ENCODE results near the gene PPP1R12B. TPM values are rescaled to one million over a fixed set of nuclear protein-coding genes. Genes with fewer than 3 reads are reported as not detected.
"Not testable (repeated sequence)": the region's sequence is repeated elsewhere in the genome, so short reads cannot be mapped to it uniquely, and the experiment has no call there.

The PPP1R12B gene
- total and polyA plus RNA-seq, 2 donors (not counting 3 experiments of a cell fraction or from before 2014, with no cell fraction given) = 8.4 to 11.5 TPM

GRCh38 chr1:202438393-202439174 is 90.1 kb downstream of the PPP1R12B start:
- CTCF ChIA-PET = no interaction called here
- no peaks in the 10 kb centered on the region for H3K9me1 ChIP-seq (replicated peaks; ENCODE audit: control insufficient read depth, extremely low read depth, insufficient read depth, low read length)
- DNase-seq (ENCODE audit: low read depth, low spot score) (no peak), FAIRE-seq (no peak)
- no peaks in the 10 kb centered on the region for H3K9me3 ChIP-seq (replicated peaks; ENCODE audit: control insufficient read depth, insufficient read depth, low read length)
- H4K20me1 ChIP-seq (replicated peaks; ENCODE audit: control insufficient read depth, extremely low read depth, insufficient read depth, low read length) = no peaks in the 10 kb centered on the region
- peaks cover 3 to 7% of the 10 kb centered on the region in 2 experiments for H3K36me3 ChIP-seq (ENCODE audit: control insufficient read depth in 2 of 2, extremely low read depth in 1 of 2, insufficient read depth in 2 of 2, low read length in 2 of 2)
- no peak overlapping the region for H3K27ac ChIP-seq (ENCODE audit: insufficient read depth, low read depth, low read length)
- H3K79me2 ChIP-seq (ENCODE audit: control insufficient read depth, insufficient read depth, low read length) = no peaks in the 10 kb centered on the region
- no TSS peak for BruUV-seq (replicated peaks)
- dilution Hi-C loops (cut with MboI; ENCODE audit: extremely low pct_ligation_motif_present, low sequenced_read_pairs) = no loop called here
- intact Hi-C loops (cut with micrococcal nuclease) = no loop called here
- H3K9ac ChIP-seq (replicated peaks; ENCODE audit: extremely low read depth, insufficient read depth, low read length) = no peak overlapping the region
- no peak overlapping the region for H3K4me2 ChIP-seq (ENCODE audit: insufficient read depth, low read length)
- TF ChIP-seq JUN (IDR thresholded peaks at IDR 0.05; ENCODE audit: borderline replicate concordance, insufficient read depth, insufficient read length, low read depth) (no peak), CTCF (IDR thresholded peaks at IDR 0.05; ENCODE audit: extremely low read depth in 1 of 2, insufficient read depth in 1 of 2, low read depth in 1 of 2, low read length in 2 of 2) (no peak), MYC (IDR thresholded peaks at IDR 0.05; ENCODE audit: low read depth, low read length) (no peak), POLR2A (IDR thresholded peaks at IDR 0.05; ENCODE audit: low read depth, low read length) (no peak), POLR2AphosphoS5 (IDR thresholded peaks at IDR 0.05; ENCODE audit: insufficient read depth, low read depth, low read length) (no peak)
- H3K4me1 ChIP-seq (ENCODE audit: control insufficient read depth, extremely low read depth, insufficient read depth, low read length) = no peaks in the 10 kb centered on the region
- H3K27me3 ChIP-seq (ENCODE audit: control insufficient read depth in 2 of 2, insufficient read depth in 2 of 2, low read length in 2 of 2) = no peaks in the 10 kb centered on the region
- H2AFZ ChIP-seq (ENCODE audit: low read depth, low read length) = no peak overlapping the region
- POLR2A ChIA-PET = no interaction called here
- H3K4me3 ChIP-seq (replicated peaks in 1 of 3; ENCODE audit: insufficient read depth in 1 of 3, low read depth in 1 of 3, low read length in 3 of 3) = no peak overlapping the region

- H3K9me3 ChIP-seq (replicated peaks; ENCODE audit: control insufficient read depth, insufficient read depth, low read length) = no peaks in the 10 kb centered on the region
- H3K9me1 ChIP-seq (replicated peaks; ENCODE audit: control insufficient read depth, extremely low read depth, insufficient read depth, low read length) = no peaks in the 10 kb centered on the region
- H3K4me3 ChIP-seq (replicated peaks in 1 of 3; ENCODE audit: insufficient read depth in 1 of 3, low read depth in 1 of 3, low read length in 3 of 3) = no peak overlapping the region
- no peak overlapping the region for H3K27ac ChIP-seq (ENCODE audit: insufficient read depth, low read depth, low read length)
- no peak for FAIRE-seq
- ChIA-PET CTCF (no interaction called here), POLR2A (no interaction called here)
- H2AFZ ChIP-seq (ENCODE audit: low read depth, low read length) = no peak overlapping the region
- H3K27me3 ChIP-seq (ENCODE audit: control insufficient read depth in 2 of 2, insufficient read depth in 2 of 2, low read length in 2 of 2) = no peaks in the 10 kb centered on the region
- H4K20me1 ChIP-seq (replicated peaks; ENCODE audit: control insufficient read depth, extremely low read depth, insufficient read depth, low read length) = no peaks in the 10 kb centered on the region
- no TSS peak for BruUV-seq (replicated peaks)
- DNase-seq (ENCODE audit: low read depth, low spot score) = no peak
- H3K4me2 ChIP-seq (ENCODE audit: insufficient read depth, low read length) = no peak overlapping the region
- H3K4me1 ChIP-seq (ENCODE audit: control insufficient read depth, extremely low read depth, insufficient read depth, low read length) = no peaks in the 10 kb centered on the region
- dilution Hi-C loops (cut with MboI; ENCODE audit: extremely low pct_ligation_motif_present, low sequenced_read_pairs) = no loop called here
- TF ChIP-seq JUN (IDR thresholded peaks at IDR 0.05; ENCODE audit: borderline replicate concordance, insufficient read depth, insufficient read length, low read depth) (no peak), MAX (IDR thresholded peaks at IDR 0.05; ENCODE audit: insufficient read depth, insufficient read length) (no peak)
- peaks cover 3 to 7% of the 10 kb centered on the region in 2 experiments for H3K36me3 ChIP-seq (ENCODE audit: control insufficient read depth in 2 of 2, extremely low read depth in 1 of 2, insufficient read depth in 2 of 2, low read length in 2 of 2)
- H3K79me2 ChIP-seq (ENCODE audit: control insufficient read depth, insufficient read depth, low read length) = no peaks in the 10 kb centered on the region
- no peak overlapping the region for H3K9ac ChIP-seq (replicated peaks; ENCODE audit: extremely low read depth, insufficient read depth, low read length)
- intact Hi-C loops (cut with micrococcal nuclease) = no loop called here
Measured at GRCh38 chr1:202439308-202439707, 90.8 kb downstream of the PPP1R12B start.

GRCh38 chr1:202448140-202448539 is 99.6 kb downstream of the PPP1R12B start:
- CTCF ChIA-PET; H3K9ac ChIP-seq (replicated peaks; ENCODE audit: extremely low read depth, insufficient read depth, low read length); BruUV-seq (replicated peaks): not testable (repeated sequence)

More at GRCh38 chr1:202448140-202448539, 99.6 kb downstream of the PPP1R12B start:
- DNase-seq (ENCODE audit: low read depth, low spot score); H3K27me3 ChIP-seq (ENCODE audit: control insufficient read depth in 2 of 2, insufficient read depth in 2 of 2, low read length in 2 of 2); intact Hi-C loops (cut with micrococcal nuclease); FAIRE-seq; H3K4me1 ChIP-seq (ENCODE audit: control insufficient read depth, extremely low read depth, insufficient read depth, low read length); H3K9me3 ChIP-seq (replicated peaks; ENCODE audit: control insufficient read depth, insufficient read depth, low read length); H4K20me1 ChIP-seq (replicated peaks; ENCODE audit: control insufficient read depth, extremely low read depth, insufficient read depth, low read length); H3K4me2 ChIP-seq (ENCODE audit: insufficient read depth, low read length); H2AFZ ChIP-seq (ENCODE audit: low read depth, low read length); H3K79me2 ChIP-seq (ENCODE audit: control insufficient read depth, insufficient read depth, low read length); H3K9me1 ChIP-seq (replicated peaks; ENCODE audit: control insufficient read depth, extremely low read depth, insufficient read depth, low read length); dilution Hi-C loops (cut with MboI; ENCODE audit: extremely low pct_ligation_motif_present, low sequenced_read_pairs); H3K27ac ChIP-seq (ENCODE audit: insufficient read depth, low read depth, low read length); H3K36me3 ChIP-seq (ENCODE audit: control insufficient read depth in 2 of 2, extremely low read depth in 1 of 2, insufficient read depth in 2 of 2, low read length in 2 of 2); H3K4me3 ChIP-seq (replicated peaks in 1 of 3; ENCODE audit: insufficient read depth in 1 of 3, low read depth in 1 of 3, low read length in 3 of 3): not testable (repeated sequence)
- POLR2A ChIA-PET = interaction anchor here (0.7 kb wide), 1 partner anchor 259 kb away, joined by 3 read pairs; no protein-coding TSS in a partner anchor
